DOHH2 (cell line): Measurements from ENCODE around the gene AUNIP.

Source experiments
- H3F3A ChIP-seq: fragments of 200-600 bp; sonication (generic), shearing (Covaris generic); 2 replicates; pipeline ENCODE4 v1.6.0; 2016; ENCODE audit warnings: antibody characterized with exemption, mild to moderate bottlenecking; ENCODE audit not compliant: control insufficient read depth, insufficient read depth
- H3K27ac ChIP-seq: fragments of 200-600 bp; sonication (generic); 2 replicates; pipeline ENCODE4 v1.5.1; 2014; ENCODE audit warnings: low read depth, mild to moderate bottlenecking, low read length, moderate library complexity
- H3K27me3 ChIP-seq: fragments of 200-600 bp; sonication (generic); 2 replicates; pipeline ENCODE4 v1.6.1; 2014; ENCODE audit warnings: mild to moderate bottlenecking, low read length, mixed read lengths; ENCODE audit not compliant: control insufficient read depth
- H3K36me3 ChIP-seq: fragments of 200-600 bp; sonication (generic); 2 replicates; pipeline ENCODE4 v1.6.1; 2014; ENCODE audit warnings: mild to moderate bottlenecking, low read length, moderate library complexity, mixed read lengths; ENCODE audit not compliant: control insufficient read depth
- H3K4me1 ChIP-seq: fragments of 200-600 bp; sonication (generic); 2 replicates; pipeline ENCODE4 v1.6.1; 2014; ENCODE audit warnings: mild to moderate bottlenecking, low read length, mixed read lengths; ENCODE audit not compliant: control insufficient read depth
- H3K4me2 ChIP-seq: fragments of 200-600 bp; sonication (generic); 2 replicates; pipeline ENCODE4 v1.6.0; 2014; ENCODE audit warnings: mild to moderate bottlenecking, low read length, moderate library complexity
- H3K4me3 ChIP-seq: fragments of 200-600 bp; sonication (generic); 2 replicates; pipeline ENCODE4 v1.5.1; 2014; ENCODE audit warnings: mild to moderate bottlenecking, low read length, mixed read lengths
- H3K79me2 ChIP-seq: fragments of 200-600 bp; sonication (generic); 2 replicates; pipeline ENCODE4 v1.6.1; 2014; ENCODE audit warnings: mild to moderate bottlenecking, low read length, mixed read lengths; ENCODE audit not compliant: control insufficient read depth
- H3K9me2 ChIP-seq: fragments of 200-600 bp; sonication (generic); replicated peaks from 2 replicates; pipeline ENCODE4 v1.6.1; 2014; ENCODE audit warnings: mild to moderate bottlenecking, low read length, mixed read lengths; ENCODE audit not compliant: control insufficient read depth
- H3K9me3 ChIP-seq: fragments of 200-600 bp; sonication (generic); 2 replicates; pipeline ENCODE4 v1.6.1; 2014; ENCODE audit warnings: antibody characterized with exemption, low read length, mixed read lengths; ENCODE audit not compliant: control insufficient read depth, insufficient read depth
- H4K20me1 ChIP-seq: fragments of 200-600 bp; sonication (generic); 2 replicates; pipeline ENCODE4 v1.6.0; 2014; ENCODE audit warnings: low read depth, mild to moderate bottlenecking, antibody characterized with exemption, low read length, moderate library complexity; ENCODE audit not compliant: control insufficient read depth, insufficient read depth
- CTCF ChIP-seq: fragments of 200-600 bp; sonication (generic); IDR thresholded peaks from one replicate; pipeline ENCODE4 v1.5.1; 2014; ENCODE audit warnings: antibody characterized with exemption, mild to moderate bottlenecking, low read depth, low read length; ENCODE audit not compliant: poor library complexity, severe bottlenecking
- EZH2phosphoT487 ChIP-seq: fragments of 200-600 bp; sonication (generic); IDR thresholded peaks from 2 replicates; pipeline ENCODE4 v1.6.1; 2017; ENCODE audit warnings: borderline replicate concordance, mild to moderate bottlenecking, antibody characterized with exemption, low read length, moderate library complexity, mixed read lengths

The AUNIP gene

GRCh38 chr1:25792115-25792514 is 67.1 kb downstream of the AUNIP start:
- peaks cover 27% of the 10 kb centered on the region for H3K27me3 ChIP-seq
- no peaks in the 10 kb centered on the region for H3K79me2 ChIP-seq
- no peaks in the 10 kb centered on the region for H4K20me1 ChIP-seq
- H3K4me2 ChIP-seq: no peak overlapping the region
- H3K4me1 ChIP-seq: peaks cover 9% of the 10 kb centered on the region
- no peaks in the 10 kb centered on the region for H3K9me2 ChIP-seq
- no peaks in the 10 kb centered on the region for H3F3A ChIP-seq
- no peaks in the 10 kb centered on the region for H3K9me3 ChIP-seq
- no peak for TF ChIP-seq CTCF
- no peak for TF ChIP-seq EZH2phosphoT487
- H3K27ac ChIP-seq: no peak overlapping the region
- H3K4me3 ChIP-seq: no peak overlapping the region
- no peaks in the 10 kb centered on the region for H3K36me3 ChIP-seq

GRCh38 chr1:25790472-25790871 is 68.8 kb downstream of the AUNIP start:
- Histone ChIP-seq H3K79me2 (no peaks in the 10 kb centered on the region), H3K4me3 (no peak overlapping the region), H3K27ac (no peak overlapping the region), H4K20me1 (no peaks in the 10 kb centered on the region), H3K9me2 (no peaks in the 10 kb centered on the region), H3K4me2 (no peak overlapping the region), H3K36me3 (no peaks in the 10 kb centered on the region), H3F3A (no peaks in the 10 kb centered on the region), H3K27me3 (peaks cover 32% of the 10 kb centered on the region), H3K4me1 (no peaks in the 10 kb centered on the region), H3K9me3 (no peaks in the 10 kb centered on the region)
- TF ChIP-seq CTCF (no peak), EZH2phosphoT487 (no peak)

GRCh38 chr1:25787760-25788166 is 71.5 kb downstream of the AUNIP start:
- Histone ChIP-seq H3K27ac (no peak overlapping the region), H3F3A (no peaks in the 10 kb centered on the region), H3K4me3 (no peak overlapping the region), H3K9me2 (no peaks in the 10 kb centered on the region), H3K36me3 (no peaks in the 10 kb centered on the region), H3K4me1 (no peaks in the 10 kb centered on the region), H3K27me3 (peaks cover 31% of the 10 kb centered on the region), H3K79me2 (no peaks in the 10 kb centered on the region), H4K20me1 (no peaks in the 10 kb centered on the region), H3K9me3 (no peaks in the 10 kb centered on the region), H3K4me2 (no peak overlapping the region)
- TF ChIP-seq CTCF (no peak), EZH2phosphoT487 (no peak)
